ENCODE results near the gene SPRED3. TPM values are rescaled to one million over a fixed set of nuclear protein-coding genes. Genes with fewer than 3 reads are reported as not detected.

The SPRED3 gene
- total and polyA plus RNA-seq, 4 donors, result under 0.01 to 0.09 TPM; not detected in 2

DNA sequence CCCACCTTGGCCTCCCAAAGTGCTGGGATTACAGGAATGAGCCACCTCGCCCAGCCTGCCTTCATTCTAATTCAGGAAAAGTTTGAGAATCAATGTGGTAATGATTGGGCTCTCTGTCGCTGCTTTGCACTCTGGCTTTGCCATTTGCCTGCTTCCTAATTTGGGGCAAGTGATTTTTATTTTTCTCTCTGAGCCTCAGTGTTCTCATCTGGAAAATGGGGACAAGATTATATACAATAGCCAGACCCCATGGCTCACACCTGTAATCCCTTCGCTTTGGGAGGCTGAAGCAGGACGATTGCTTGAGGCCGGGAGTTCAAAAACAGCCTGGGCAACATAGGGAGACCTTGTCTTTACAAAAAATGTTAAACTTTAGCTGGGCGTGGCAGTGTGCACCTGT lies 48.8 kb downstream of the SPRED3 start:
- no peak for DNase-seq (ENCODE audit: low spot score)
- Histone ChIP-seq H3K27ac (ENCODE audit: low read depth in 1 of 2, low read length in 2 of 2) (no peak overlapping the region), H3K36me3 (ENCODE audit: control insufficient read depth in 4 of 4, insufficient read depth in 3 of 4, low read depth in 1 of 4, low read length in 3 of 4) (no peaks in the 10 kb centered on the region), H3K27me3 (ENCODE audit: control insufficient read depth in 4 of 4, insufficient read depth in 4 of 4, low read length in 3 of 4) (peaks cover 0 to 9% (median 4%) of the 10 kb centered on the region in 4 donors), H3K4me3 (ENCODE audit: low read depth in 1 of 3, low read length in 3 of 3) (no peak overlapping the region), H3K9ac (ENCODE audit: low read depth in 1 of 2, low read length in 2 of 2) (no peak overlapping the region), H3K4me1 (ENCODE audit: control insufficient read depth in 4 of 4, insufficient read depth in 4 of 4, low read length in 3 of 4) (peaks cover 0 to 2% (median 0%) of the 10 kb centered on the region in 4 donors), H3K9me3 (ENCODE audit: control insufficient read depth in 4 of 4, low read length in 3 of 4) (no peaks in the 10 kb centered on the region)
- TF ChIP-seq NR2F2 (IDR thresholded peaks at IDR 0.05) (no peak), EGR1 (IDR thresholded peaks at IDR 0.05; ENCODE audit: low read depth in 2 of 2) (no peak), YY1 (IDR thresholded peaks at IDR 0.05) (no peak), RXRA (IDR thresholded peaks at IDR 0.05) (no peak), HNF4G (IDR thresholded peaks at IDR 0.05) (no peak), GABPA (IDR thresholded peaks at IDR 0.05 in 1 of 2, conservative IDR thresholded peaks at IDR 0.05 in 1 of 2) (no peak)
- TF ChIP-seq, protein P1, sequence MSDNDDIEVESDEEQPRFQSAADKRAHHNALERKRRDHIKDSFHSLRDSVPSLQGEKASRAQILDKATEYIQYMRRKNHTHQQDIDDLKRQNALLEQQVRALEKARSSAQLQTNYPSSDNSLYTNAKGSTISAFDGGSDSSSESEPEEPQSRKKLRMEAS (IDR thresholded peaks at IDR 0.05), result no peak
- TF ChIP-seq, protein P2, sequence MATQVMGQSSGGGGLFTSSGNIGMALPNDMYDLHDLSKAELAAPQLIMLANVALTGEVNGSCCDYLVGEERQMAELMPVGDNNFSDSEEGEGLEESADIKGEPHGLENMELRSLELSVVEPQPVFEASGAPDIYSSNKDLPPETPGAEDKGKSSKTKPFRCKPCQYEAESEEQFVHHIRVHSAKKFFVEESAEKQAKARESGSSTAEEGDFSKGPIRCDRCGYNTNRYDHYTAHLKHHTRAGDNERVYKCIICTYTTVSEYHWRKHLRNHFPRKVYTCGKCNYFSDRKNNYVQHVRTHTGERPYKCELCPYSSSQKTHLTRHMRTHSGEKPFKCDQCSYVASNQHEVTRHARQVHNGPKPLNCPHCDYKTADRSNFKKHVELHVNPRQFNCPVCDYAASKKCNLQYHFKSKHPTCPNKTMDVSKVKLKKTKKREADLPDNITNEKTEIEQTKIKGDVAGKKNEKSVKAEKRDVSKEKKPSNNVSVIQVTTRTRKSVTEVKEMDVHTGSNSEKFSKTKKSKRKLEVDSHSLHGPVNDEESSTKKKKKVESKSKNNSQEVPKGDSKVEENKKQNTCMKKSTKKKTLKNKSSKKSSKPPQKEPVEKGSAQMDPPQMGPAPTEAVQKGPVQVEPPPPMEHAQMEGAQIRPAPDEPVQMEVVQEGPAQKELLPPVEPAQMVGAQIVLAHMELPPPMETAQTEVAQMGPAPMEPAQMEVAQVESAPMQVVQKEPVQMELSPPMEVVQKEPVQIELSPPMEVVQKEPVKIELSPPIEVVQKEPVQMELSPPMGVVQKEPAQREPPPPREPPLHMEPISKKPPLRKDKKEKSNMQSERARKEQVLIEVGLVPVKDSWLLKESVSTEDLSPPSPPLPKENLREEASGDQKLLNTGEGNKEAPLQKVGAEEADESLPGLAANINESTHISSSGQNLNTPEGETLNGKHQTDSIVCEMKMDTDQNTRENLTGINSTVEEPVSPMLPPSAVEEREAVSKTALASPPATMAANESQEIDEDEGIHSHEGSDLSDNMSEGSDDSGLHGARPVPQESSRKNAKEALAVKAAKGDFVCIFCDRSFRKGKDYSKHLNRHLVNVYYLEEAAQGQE (IDR thresholded peaks at IDR 0.05), result no peak
- 90% methylated on average over 6 of the region's 6 CpGs for WGBS

DNA sequence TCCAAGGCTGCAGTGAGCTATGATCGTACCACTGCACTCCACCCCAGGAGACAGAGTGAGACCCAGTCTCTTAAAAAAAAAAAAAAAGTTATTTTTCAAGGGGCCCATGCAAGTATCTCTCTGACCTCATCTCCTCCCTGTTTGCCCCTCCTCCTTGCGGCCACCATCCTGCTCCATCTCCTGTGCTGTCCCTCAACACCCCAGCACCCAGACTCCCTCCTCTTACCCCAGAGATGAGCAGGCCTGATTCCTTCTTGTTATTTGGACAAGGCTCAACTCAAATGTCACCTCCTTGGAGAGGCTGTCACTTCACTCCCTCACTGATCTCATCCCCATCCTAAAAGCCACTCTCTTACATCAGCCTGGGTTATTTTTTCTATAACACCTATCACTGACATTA lies 49.4 kb downstream of the SPRED3 start:
- 91% methylated on average over 2 of the region's 2 CpGs for WGBS
- Histone ChIP-seq H3K4me1 (ENCODE audit: control insufficient read depth in 4 of 4, insufficient read depth in 4 of 4, low read length in 3 of 4) (peaks cover 0 to 2% (median 0%) of the 10 kb centered on the region in 4 donors), H3K36me3 (ENCODE audit: control insufficient read depth in 4 of 4, insufficient read depth in 3 of 4, low read depth in 1 of 4, low read length in 3 of 4) (no peaks in the 10 kb centered on the region), H3K4me3 (ENCODE audit: low read depth in 1 of 3, low read length in 3 of 3) (no peak overlapping the region), H3K27me3 (ENCODE audit: control insufficient read depth in 4 of 4, insufficient read depth in 4 of 4, low read length in 3 of 4) (peaks cover 0 to 9% (median 4%) of the 10 kb centered on the region in 4 donors), H3K27ac (ENCODE audit: low read depth in 1 of 2, low read length in 2 of 2) (no peak overlapping the region), H3K9me3 (ENCODE audit: control insufficient read depth in 4 of 4, low read length in 3 of 4) (no peaks in the 10 kb centered on the region), H3K9ac (ENCODE audit: low read depth in 1 of 2, low read length in 2 of 2) (no peak overlapping the region)
- TF ChIP-seq, protein P2 (IDR thresholded peaks at IDR 0.05), result no peak
- TF ChIP-seq HNF4A (conservative IDR thresholded peaks at IDR 0.05) (no peak), HNF4G (IDR thresholded peaks at IDR 0.05) (no peak), TAF1 (conservative IDR thresholded peaks at IDR 0.05) (no peak), FOXA2 (IDR thresholded peaks at IDR 0.05) (no peak), SP1 (IDR thresholded peaks at IDR 0.05) (no peak), EGR1 (IDR thresholded peaks at IDR 0.05; ENCODE audit: low read depth in 2 of 2) (no peak)
- no peak for DNase-seq (ENCODE audit: low spot score)

All from liver (tissue), 9 donors.